ENCODE results near the gene PTPRU.
"Not testable (repeated sequence)": the region's sequence is repeated elsewhere in the genome, so short reads cannot be mapped to it uniquely, and the experiment has no call there.

DNA sequence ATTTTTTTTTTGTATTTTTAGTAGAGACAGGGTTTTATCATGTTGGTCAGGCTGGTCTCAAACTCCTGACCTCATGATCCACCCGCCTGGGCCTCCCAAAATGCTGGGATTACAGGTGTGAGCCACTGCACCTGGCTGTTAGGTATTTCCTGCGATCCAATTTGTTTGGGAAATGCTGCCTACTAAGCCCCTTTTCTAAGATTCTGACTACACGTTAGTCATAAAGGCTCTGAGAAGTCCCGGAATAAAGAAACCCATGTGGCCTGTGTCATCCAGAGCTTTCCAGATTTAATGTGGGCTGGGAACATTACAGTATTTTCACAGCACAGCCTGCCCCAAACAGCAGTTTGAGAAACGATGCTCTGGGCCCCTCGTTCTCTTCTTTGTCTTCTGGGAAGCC, 14.1 kb upstream of the PTPRU start:
- TF ChIP-seq NFRKB, FOXK2 (IDR thresholded peaks at IDR 0.05): not testable (repeated sequence)

Data from HEK293T (cell line).